ENCODE measurements around the gene OXNAD1. TPM values are rescaled to one million over a fixed set of nuclear protein-coding genes. Genes with fewer than 3 reads are reported as not detected.

OXNAD1 gene
- total RNA-seq, 1 experiment from 2014 or later: 23.7 TPM

- no peak overlapping the region for H3K9ac ChIP-seq (ENCODE audit: extremely low read depth, insufficient read length, low read length)
- H3K4me1 Mint-ChIP-seq: no peaks in the 10 kb centered on the region
- no peak overlapping the region for H3K27ac ChIP-seq (ENCODE audit: insufficient read length, low read depth, low read length)
- no peak overlapping the region for H2BK15ac ChIP-seq (ENCODE audit: low read depth, low read length)
- H3K4me3 Mint-ChIP-seq: no peak overlapping the region
- H2AK5ac ChIP-seq (ENCODE audit: insufficient read length, low read length): no peak overlapping the region
- H3K18ac ChIP-seq (ENCODE audit: insufficient read length, low read depth, low read length): no peak overlapping the region
- H2BK12ac ChIP-seq (ENCODE audit: insufficient read length, low read depth, low read length): no peak overlapping the region
- no peak overlapping the region for H2BK120ac ChIP-seq (ENCODE audit: low read depth, low read length, poor library complexity, severe bottlenecking)
- H3T11ph ChIP-seq (ENCODE audit: low read length): no peak overlapping the region
- no peak for TF ChIP-seq CTCF (conservative IDR thresholded peaks at IDR 0.05)
- H3K9me3 ChIP-seq (ENCODE audit: control insufficient read depth, low read depth, low read length): no peaks in the 10 kb centered on the region
- H2BK5ac ChIP-seq (ENCODE audit: insufficient read length, low read length): no peak overlapping the region
- no peaks in the 10 kb centered on the region for H3K4me1 ChIP-seq (ENCODE audit: insufficient read depth, low read length)
- no peak overlapping the region for H4K91ac ChIP-seq (ENCODE audit: insufficient read length, low read depth, low read length)
- H3K27me3 Mint-ChIP-seq (ENCODE audit: low read depth): no peaks in the 10 kb centered on the region
- H3K23ac ChIP-seq (ENCODE audit: insufficient read length, low read depth, low read length): no peak overlapping the region
- H3K14ac ChIP-seq (ENCODE audit: insufficient read depth, low read length): no peak overlapping the region
- H3K23me2 ChIP-seq (ENCODE audit: insufficient read length, low read depth, low read length, poor library complexity, severe bottlenecking): no peaks in the 10 kb centered on the region
- H3K4me2 ChIP-seq (ENCODE audit: insufficient read depth, insufficient read length, low read length): no peak overlapping the region
- no peaks in the 10 kb centered on the region for H3K27me3 ChIP-seq (ENCODE audit: insufficient read depth, low read length)
- no peak for DNase-seq
- H3K36me3 Mint-ChIP-seq (ENCODE audit: insufficient read depth in 1 of 3, low read depth in 3 of 3): peaks cover 9 to 32% (median 15%) of the 10 kb centered on the region in 3 experiments
- H3K27ac Mint-ChIP-seq: peak overlapping the region in 1 of 3 experiments; percentile 9; a peak in 1 of 7 replicates
- no peaks in the 10 kb centered on the region for H3K79me1 ChIP-seq (ENCODE audit: insufficient read depth, low read depth, low read length, poor library complexity, severe bottlenecking)
- H3K79me2 ChIP-seq (ENCODE audit: insufficient read depth, low read length): no peaks in the 10 kb centered on the region
- no peak overlapping the region for H3K56ac ChIP-seq (ENCODE audit: insufficient read length, low read depth, low read length)
- H3K4ac ChIP-seq (ENCODE audit: low read depth, low read length): no peak overlapping the region
- no peak overlapping the region for H2BK20ac ChIP-seq (ENCODE audit: low read depth, low read length, poor library complexity, severe bottlenecking)
- H4K20me1 ChIP-seq (ENCODE audit: control insufficient read depth, insufficient read depth, insufficient read length): no peaks in the 10 kb centered on the region
- no peak overlapping the region for H2AFZ ChIP-seq (ENCODE audit: low read length)
- no CpG with 5 or more reads among the region's 6 CpGs for whole genome bisulfite sequencing (ENCODE audit: extremely low coverage, insufficient read length, low lambda C conversion rate)
- H4K8ac ChIP-seq (replicated peaks; ENCODE audit: insufficient read length, low read depth, low read length): no peak overlapping the region
- H3K9me3 Mint-ChIP-seq: no peaks in the 10 kb centered on the region
- H4K5ac ChIP-seq (ENCODE audit: insufficient read length, low read depth, low read length): no peak overlapping the region
These were observed 21.9 kb downstream of the OXNAD1 start for GRCh38 chr3:16286751-16287543.
